Adrenal gland (tissue), 5 donors: Measurements from ENCODE around the gene NDOR1.

Source experiments
- POLR2A ChIP-seq, 2 donors: fragments of 450-650 bp; IDR thresholded peaks; one replicate each; pipeline ENCODE4 v1.6.1; 2017; ENCODE audit warnings: antibody characterized with exemption in 2 of 2, mild to moderate bottlenecking in 2 of 2, moderate library complexity in 1 of 2
- TF ChIP-seq, protein P1 (sequence below), 6 experiments: fragments of 450-650 bp in 4 of 6; fragments of 200-600 bp in 2 of 6; sonication (generic) in 1 of 6; IDR thresholded peaks; 1 replicate in 5 of 6; 2 replicates in 1 of 6; pipeline versions ENCODE4 v1.5.1 to v1.8.0; 2016 to 2021; ENCODE audit warnings: antibody characterized with exemption in 6 of 6, mild to moderate bottlenecking in 2 of 6, moderate library complexity in 1 of 6
- donor health status: DM: no; HTN: no; CAD: no.

DNA sequence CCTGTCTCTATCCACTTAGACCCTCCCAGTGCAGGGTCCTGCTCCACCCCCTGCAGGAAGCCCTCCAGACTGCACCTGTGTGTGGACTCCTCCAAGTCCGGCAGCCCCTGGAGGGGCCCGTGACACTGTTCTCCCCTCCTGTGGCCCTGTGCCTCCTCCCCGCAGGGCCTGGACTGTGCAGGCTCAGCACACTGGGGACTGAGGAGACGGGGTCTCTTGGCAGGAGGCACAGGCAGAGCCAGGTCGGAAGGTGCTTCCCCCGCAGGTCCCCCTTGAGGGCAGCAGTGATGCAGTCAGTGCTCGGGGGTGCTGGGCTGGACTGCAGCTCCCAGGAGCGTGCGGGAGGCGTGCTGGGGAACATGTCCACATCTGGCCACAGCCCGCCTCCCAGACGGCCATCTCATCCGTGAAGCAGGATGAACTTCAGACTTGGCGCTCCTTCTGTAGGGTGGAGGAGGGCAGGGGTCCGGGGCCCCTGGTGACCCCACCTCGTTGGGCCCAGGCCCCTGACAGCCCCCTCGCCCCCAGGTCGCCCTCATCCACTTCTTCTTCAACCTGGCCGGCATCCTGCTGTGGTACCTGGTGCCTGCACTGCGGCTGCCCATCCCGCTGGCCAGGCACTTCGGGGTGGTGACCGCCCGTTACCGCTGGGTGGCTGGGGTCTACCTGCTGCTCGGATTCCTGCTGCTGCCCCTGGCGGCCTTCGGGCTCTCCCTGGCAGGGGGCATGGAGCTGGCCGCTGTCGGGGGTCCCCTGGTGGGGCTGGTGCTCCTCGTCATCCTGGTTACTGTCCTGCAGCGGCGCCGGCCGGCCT lies 30.1 kb downstream of the NDOR1 start:
- TF ChIP-seq, protein P1, sequence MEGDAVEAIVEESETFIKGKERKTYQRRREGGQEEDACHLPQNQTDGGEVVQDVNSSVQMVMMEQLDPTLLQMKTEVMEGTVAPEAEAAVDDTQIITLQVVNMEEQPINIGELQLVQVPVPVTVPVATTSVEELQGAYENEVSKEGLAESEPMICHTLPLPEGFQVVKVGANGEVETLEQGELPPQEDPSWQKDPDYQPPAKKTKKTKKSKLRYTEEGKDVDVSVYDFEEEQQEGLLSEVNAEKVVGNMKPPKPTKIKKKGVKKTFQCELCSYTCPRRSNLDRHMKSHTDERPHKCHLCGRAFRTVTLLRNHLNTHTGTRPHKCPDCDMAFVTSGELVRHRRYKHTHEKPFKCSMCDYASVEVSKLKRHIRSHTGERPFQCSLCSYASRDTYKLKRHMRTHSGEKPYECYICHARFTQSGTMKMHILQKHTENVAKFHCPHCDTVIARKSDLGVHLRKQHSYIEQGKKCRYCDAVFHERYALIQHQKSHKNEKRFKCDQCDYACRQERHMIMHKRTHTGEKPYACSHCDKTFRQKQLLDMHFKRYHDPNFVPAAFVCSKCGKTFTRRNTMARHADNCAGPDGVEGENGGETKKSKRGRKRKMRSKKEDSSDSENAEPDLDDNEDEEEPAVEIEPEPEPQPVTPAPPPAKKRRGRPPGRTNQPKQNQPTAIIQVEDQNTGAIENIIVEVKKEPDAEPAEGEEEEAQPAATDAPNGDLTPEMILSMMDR (IDR thresholded peaks at IDR 0.05), result no peak
- TF ChIP-seq POLR2A (IDR thresholded peaks at IDR 0.05), result no peak
